MCF 10A (cell line): ENCODE results near the gene PNPLA5. TPM values are rescaled to one million over a fixed set of nuclear protein-coding genes. Genes with fewer than 3 reads are reported as not detected.
A peak's percentile ranks its signal among the peaks of the same experiment; 100 is the strongest.

ENCODE experiments used
- BruUV-seq: library from RNA; stranded (reverse); fragments of 400-500 nt; replicated peaks from 2 replicates; lab custom pipeline; 2021; lab: Mats Ljungman, UMichigan
- CTCF ChIA-PET: fragments of 300-600 bp; sonication (Branson Sonifier 250); formaldehyde crosslinking; extraction: SDS; loops from one replicate; lab custom pipeline; 2021; ENCODE audit warnings: antibody characterized with exemption, inconsistent platforms; lab: Yijun Ruan, JAX
- POLR2A ChIA-PET: fragments of 300-600, 350-650 bp; sonication (Branson Sonifier 250); formaldehyde crosslinking; extraction: SDS; loops from one replicate; lab custom pipeline; 2020; ENCODE audit warnings: antibody characterized with exemption, inconsistent platforms; lab: Yijun Ruan, JAX
- DNase-seq: peaks from one replicate; pipeline ENCODE4 v3.0.0-alpha.2; 2018; ENCODE audit not compliant: unreplicated experiment
- H3K27ac Mint-ChIP-seq: one replicate; pipeline ENCODE4 v1.8.0; 2022; ENCODE audit warnings: mild to moderate bottlenecking, low read depth, mixed read lengths; ENCODE audit not compliant: unreplicated experiment
- H3K27me3 Mint-ChIP-seq: one replicate; pipeline ENCODE4 v1.8.0; 2022; ENCODE audit warnings: mixed read lengths; ENCODE audit not compliant: insufficient read depth, unreplicated experiment
- H3K36me3 Mint-ChIP-seq: one replicate; pipeline ENCODE4 v1.8.0; 2022; ENCODE audit warnings: mild to moderate bottlenecking, moderate library complexity, mixed read lengths; ENCODE audit not compliant: insufficient read depth, unreplicated experiment
- H3K4me1 Mint-ChIP-seq: one replicate; pipeline ENCODE4 v1.8.0; 2022; ENCODE audit warnings: mixed read lengths; ENCODE audit not compliant: insufficient read depth, unreplicated experiment
- H3K4me3 Mint-ChIP-seq: one replicate; pipeline ENCODE4 v1.8.0; 2022; ENCODE audit warnings: mild to moderate bottlenecking, moderate library complexity, mixed read lengths; ENCODE audit not compliant: unreplicated experiment
- H3K9me3 Mint-ChIP-seq: one replicate; pipeline ENCODE4 v1.8.0; 2022; ENCODE audit warnings: mixed read lengths; ENCODE audit not compliant: unreplicated experiment
- CTCF ChIP-seq: fragments of 200-600 bp; IDR thresholded peaks from one replicate; pipeline ENCODE4 v1.8.0; 2022; ENCODE audit warnings: antibody characterized with exemption, mild to moderate bottlenecking; ENCODE audit not compliant: unreplicated experiment
- intact Hi-C: fragments of 100-400 bp; cut with micrococcal nuclease; formaldehyde crosslinking; loops from 2 replicates; pipeline ENCODE4 v1.14.1; 2022
- total RNA-seq: library from RNA; stranded (reverse); gene quantifications from 2 replicates; pipeline ENCODE4 v1.2.3, GENCODE V29; 2022

Gene PNPLA5
- total RNA-seq, 1 experiment from 2014 or later: not detected

GRCh38 chr22:43923631-43924464, 32.0 kb upstream of the PNPLA5 start, which contains the start of gene PNPLA3:
Gene PNPLA3, plus strand, starts transcription at chr22:43923805. Its CDS starts 107 bp downstream, at chr22:43923912.
- Mint-ChIP-seq H3K4me1 (peaks cover 47% of the 10 kb centered on the region), H3K9me3 (no peaks in the 10 kb centered on the region), H3K27ac (peak within 1 kb of the TSS; percentile 90), H3K4me3 (peak within 1 kb of the TSS; percentile 83), H3K27me3 (no peaks in the 10 kb centered on the region), H3K36me3 (peaks cover 10% of the 10 kb centered on the region)
- BruUV-seq: TSS peak; percentile 49
- intact Hi-C loops: no loop called here
- ChIA-PET CTCF (interaction anchor here (1.0 kb wide), 1 partner anchor 39 kb away, joined by 5 read pairs; no protein-coding TSS in a partner anchor), POLR2A (interaction anchor here (0.6 to 2.5 kb wide), 10 partner anchors 9 to 308 kb away, joined by 3 to 8 read pairs (median 4); partner anchors contain the start of genes EFCAB6 and SAMM50)
- TF ChIP-seq CTCF: no peak
- peak; percentile 90 for DNase-seq

GRCh38 chr22:43923191-43923590, 31.4 kb upstream of the PNPLA5 start:
- Mint-ChIP-seq H3K36me3 (peaks cover 4% of the 10 kb centered on the region), H3K9me3 (no peaks in the 10 kb centered on the region), H3K27ac (no peak overlapping the region), H3K4me3 (peak overlapping the region; percentile 83), H3K4me1 (peaks cover 51% of the 10 kb centered on the region), H3K27me3 (no peaks in the 10 kb centered on the region)
- ChIA-PET POLR2A (interaction anchor here (0.7 to 1.6 kb wide), 7 partner anchors 10 to 111 kb away, joined by 3 to 7 read pairs (median 4); partner anchors contain the start of genes EFCAB6 and SAMM50), CTCF (interaction anchor here (1.0 kb wide), 1 partner anchor 38 kb away, joined by 5 read pairs; no protein-coding TSS in a partner anchor)
- BruUV-seq: no TSS peak
- TF ChIP-seq CTCF: no peak
- intact Hi-C loops: no loop called here
- DNase-seq: no peak

- H3K4me1 Mint-ChIP-seq: peaks cover 46% of the 10 kb centered on the region
- H3K27ac Mint-ChIP-seq: no peak overlapping the region
- TF ChIP-seq CTCF: no peak
- ChIA-PET POLR2A (interaction anchor here (1.8 kb wide), 1 partner anchor 33 kb away, joined by 13 read pairs; the partner anchor contains the start of gene SAMM50), CTCF (interaction anchor here (0.6 to 1.8 kb wide), 3 partner anchors 37 to 518 kb away, joined by 3 to 7 read pairs (median 4); no protein-coding TSS in a partner anchor)
- intact Hi-C loops: no loop called here
- no peak for DNase-seq
- H3K4me3 Mint-ChIP-seq: no peak overlapping the region
- H3K27me3 Mint-ChIP-seq: no peaks in the 10 kb centered on the region
- H3K9me3 Mint-ChIP-seq: no peaks in the 10 kb centered on the region
- no TSS peak for BruUV-seq
- no peaks in the 10 kb centered on the region for H3K36me3 Mint-ChIP-seq
These were observed 30.3 kb upstream of the PNPLA5 start for GRCh38 chr22:43922123-43922522.

GRCh38 chr22:43921370-43921769, 29.6 kb upstream of the PNPLA5 start:
- no peaks in the 10 kb centered on the region for H3K27me3 Mint-ChIP-seq
- intact Hi-C loops: no loop called here
- BruUV-seq: no TSS peak
- H3K36me3 Mint-ChIP-seq: no peaks in the 10 kb centered on the region
- DNase-seq: peak; percentile 62
- TF ChIP-seq CTCF: no peak
- no peaks in the 10 kb centered on the region for H3K9me3 Mint-ChIP-seq
- ChIA-PET CTCF (interaction anchor here (0.6 to 1.8 kb wide), 4 partner anchors 36 to 534 kb away, joined by 3 to 7 read pairs (median 4); no protein-coding TSS in a partner anchor), POLR2A (interaction anchor here (1.8 kb wide), 1 partner anchor 33 kb away, joined by 13 read pairs; the partner anchor contains the start of gene SAMM50)
- no peak overlapping the region for H3K4me3 Mint-ChIP-seq
- H3K4me1 Mint-ChIP-seq: peaks cover 46% of the 10 kb centered on the region
- H3K27ac Mint-ChIP-seq: no peak overlapping the region
